Measurements from ENCODE around the gene AQP7. TPM values are rescaled to one million over a fixed set of nuclear protein-coding genes. Genes with fewer than 3 reads are reported as not detected.
"Not testable (repeated sequence)": the region's sequence is repeated elsewhere in the genome, so short reads cannot be mapped to it uniquely, and the experiment has no call there.

Gene AQP7
- total RNA-seq, 1 experiment from 2014 or later: not detected

DNA sequence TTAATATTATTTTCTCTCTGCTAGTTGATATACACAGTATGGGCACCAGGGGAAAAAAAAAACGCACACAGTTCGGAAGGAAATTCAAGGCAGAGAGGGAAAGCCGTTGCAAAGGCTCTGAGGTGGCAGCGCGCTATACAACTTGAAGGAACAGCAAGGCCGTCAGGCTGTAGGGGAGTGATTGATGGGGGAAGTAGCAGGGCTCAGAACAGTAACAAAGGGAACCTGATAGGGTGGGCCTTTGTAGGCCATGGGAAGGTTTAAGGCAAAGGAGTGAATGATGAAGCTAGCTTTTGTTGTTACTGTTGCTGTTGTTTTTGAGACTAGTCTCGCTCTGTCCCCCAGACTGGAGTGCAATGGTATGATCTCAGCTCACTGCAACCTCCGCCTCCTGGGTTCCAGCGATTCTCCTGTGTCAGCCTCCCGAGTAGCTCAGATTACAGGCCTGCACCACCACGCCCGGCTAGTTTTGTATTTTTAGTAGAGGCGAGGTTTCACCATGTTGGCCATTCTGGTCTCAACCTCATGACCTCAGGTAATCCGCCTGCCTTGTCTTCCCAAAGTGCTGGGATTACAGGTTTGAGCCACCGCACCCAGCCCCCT, 27.0 kb downstream of the AQP7 start:
- DNase-seq (ENCODE audit: low spot score): no peak

DNA sequence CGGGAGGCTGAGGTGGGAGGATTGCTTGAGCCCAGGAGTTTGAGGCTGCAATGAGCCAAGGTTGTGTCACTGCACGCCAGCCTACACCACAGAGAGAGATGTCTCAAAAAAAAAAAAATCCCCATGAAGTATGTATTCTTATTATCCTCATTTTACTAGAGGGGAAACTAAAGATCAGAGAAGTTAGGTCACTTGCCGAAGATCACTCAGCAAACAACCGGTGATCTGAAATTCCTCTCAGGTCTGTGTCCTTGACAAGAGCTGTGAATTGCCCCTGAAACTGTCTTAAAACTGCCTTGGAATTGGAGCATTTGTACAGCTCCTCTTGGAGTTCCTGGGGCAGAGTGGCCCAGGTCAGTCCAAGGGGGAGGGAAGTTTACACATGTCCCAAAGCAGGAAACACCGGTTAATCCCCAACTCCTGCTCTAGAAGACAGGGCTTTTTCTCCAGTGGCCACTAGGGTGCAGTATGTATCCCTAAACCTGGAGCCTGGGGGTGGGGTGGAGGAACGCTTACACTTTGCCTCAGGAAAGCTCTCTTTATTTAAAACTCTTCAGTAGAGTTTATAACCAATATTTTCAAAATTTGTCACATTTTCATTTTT, 27.6 kb downstream of the AQP7 start:
- DNase-seq (ENCODE audit: low spot score): peak; percentile 75

DNA sequence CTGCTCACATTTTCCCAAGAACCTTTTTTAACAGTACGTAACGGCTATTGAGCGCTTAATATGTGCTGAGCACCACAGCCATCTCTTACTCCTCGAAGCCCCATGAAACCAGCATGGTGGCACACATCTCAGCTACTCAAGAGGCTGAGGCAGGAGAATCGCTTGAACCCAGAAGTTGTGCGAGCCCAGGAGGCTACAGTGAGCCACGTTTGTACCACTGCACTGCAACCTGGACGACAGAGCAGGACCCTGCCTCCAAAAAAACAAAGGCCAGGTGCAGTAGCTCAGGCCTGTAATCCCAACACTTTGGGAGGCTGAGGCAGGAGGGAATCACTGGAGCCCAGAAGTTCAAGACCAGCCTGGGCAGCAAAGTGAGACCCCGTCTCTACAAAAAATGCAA, 28.2 kb downstream of the AQP7 start:
- DNase-seq (ENCODE audit: low spot score): no peak

DNA sequence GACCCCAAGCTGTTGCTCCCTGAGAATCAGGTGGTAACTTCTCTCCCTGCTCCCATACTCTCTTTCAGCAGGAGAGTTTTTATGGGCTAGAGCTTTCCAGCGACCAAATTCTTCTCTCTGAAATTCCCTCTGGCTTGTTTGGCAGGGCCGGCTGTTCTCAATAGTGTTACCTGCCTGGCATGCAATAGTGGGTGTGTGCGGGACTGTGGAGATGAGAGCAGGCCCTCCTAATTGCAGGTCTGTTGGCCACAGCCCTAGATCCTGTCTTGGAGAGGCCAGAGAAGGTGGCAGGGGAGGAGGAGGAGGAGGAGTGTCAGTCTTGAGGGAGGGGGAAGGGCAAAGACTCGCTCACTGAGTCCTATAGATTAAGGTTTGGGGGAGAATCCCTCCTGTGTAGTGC, 29.5 kb downstream of the AQP7 start:
- no peak for DNase-seq (ENCODE audit: low spot score)

DNA sequence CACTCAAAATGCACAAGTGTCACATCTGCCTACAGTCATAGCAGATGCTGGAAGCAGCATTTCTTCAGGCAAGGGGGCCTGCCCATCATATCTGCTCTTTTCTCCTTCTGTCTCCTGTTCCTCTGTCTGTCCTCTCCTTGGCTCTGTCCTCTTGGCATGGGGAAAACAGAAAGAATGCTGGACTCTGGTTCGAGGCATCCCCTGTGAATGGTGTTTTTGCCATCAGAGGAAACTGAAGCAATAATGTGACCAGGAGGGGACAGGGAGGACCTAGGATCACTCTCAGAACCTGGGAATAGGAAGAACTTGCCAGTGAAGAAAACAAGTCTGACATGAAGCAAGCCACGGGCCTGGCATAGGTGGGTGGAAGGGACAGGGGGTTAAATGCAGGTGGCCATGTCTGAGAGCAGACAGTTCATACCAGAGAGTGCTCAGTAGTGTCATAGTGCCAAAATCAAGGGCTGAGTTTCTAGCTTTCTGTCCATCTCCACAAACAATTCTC, 35.3 kb downstream of the AQP7 start:
- no peak for DNase-seq (ENCODE audit: low spot score)

DNA sequence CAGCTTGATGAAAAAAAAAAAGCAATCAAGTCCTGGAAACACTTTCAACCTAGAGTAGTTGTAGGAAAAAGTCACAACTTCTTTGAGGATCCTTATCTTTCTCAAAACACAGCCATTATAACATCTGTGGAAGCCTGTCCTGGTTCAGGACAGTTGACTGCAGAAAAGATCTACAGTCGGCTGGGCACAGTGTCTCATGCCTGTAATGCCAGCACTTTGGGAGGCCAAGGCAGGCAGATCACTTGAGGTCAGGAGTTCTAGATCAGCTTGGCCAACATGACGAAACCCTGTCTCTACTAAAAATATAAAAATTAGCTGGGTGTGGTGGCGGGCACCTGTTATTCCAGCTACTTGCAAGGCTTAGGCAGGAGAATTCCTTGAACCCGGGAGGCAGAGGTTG, 37.6 kb downstream of the AQP7 start:
- DNase-seq (ENCODE audit: low spot score): not testable (repeated sequence)

DNA sequence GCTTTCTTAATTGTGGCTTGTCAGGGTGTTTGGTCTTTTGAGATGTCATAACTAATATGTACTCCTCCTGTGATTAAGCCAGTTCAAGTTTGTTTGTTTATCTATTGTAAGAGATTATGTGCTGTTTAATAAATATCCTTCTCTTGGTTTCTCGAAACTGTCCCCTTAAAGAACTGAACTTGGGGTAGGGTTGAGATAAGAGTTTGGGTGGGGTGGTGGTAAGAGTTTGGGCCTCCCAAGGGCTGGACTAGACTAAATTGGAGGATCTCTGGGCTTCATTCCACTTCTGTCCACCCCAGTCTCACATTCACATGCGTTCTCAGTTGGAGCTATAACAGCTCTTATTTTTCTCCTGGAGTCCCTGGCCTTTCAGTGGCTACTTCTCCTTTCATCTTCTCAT, 38.2 kb downstream of the AQP7 start:
- DNase-seq (ENCODE audit: low spot score): no peak

DNA sequence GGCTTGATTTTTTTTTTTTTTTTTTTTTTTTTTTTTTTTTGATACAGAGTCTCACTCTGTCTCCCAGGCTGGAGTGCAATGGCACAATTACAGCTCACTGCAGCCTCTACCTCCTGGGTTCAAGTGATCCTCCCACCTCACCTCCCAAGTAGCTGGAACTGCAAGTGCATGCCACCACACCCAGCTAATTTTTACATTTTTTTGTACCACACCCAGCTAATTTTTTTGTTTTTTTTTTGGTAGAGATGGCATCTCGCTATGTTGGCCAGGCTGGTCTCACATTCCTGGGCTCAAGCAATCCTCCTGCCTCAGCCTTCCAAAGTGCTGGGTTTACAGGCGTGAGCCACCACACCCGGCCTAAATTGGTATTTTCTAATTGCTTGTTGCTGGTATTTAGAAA, 43.7 kb downstream of the AQP7 start:
- not testable (repeated sequence) for DNase-seq (ENCODE audit: low spot score)

DNA sequence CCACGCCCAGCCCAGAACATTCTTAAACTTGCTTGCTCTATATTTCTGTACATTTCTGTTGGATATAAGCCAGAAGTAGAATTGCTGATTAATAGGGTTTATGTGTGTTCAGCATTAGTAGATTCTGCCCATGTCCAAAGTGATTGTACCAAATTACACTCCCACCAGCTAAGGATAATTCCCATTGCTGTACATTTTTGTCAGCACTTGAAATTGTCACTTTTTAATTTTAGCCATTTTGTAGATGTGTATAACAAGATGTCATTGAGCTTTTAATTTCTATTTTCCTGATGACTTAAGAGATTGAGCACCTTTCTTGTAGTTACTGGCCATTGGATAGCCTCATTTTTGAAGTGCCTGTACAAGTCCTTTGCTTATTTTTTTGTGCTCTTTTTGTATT, 46.4 kb downstream of the AQP7 start:
- DNase-seq (ENCODE audit: low spot score): no peak

DNA sequence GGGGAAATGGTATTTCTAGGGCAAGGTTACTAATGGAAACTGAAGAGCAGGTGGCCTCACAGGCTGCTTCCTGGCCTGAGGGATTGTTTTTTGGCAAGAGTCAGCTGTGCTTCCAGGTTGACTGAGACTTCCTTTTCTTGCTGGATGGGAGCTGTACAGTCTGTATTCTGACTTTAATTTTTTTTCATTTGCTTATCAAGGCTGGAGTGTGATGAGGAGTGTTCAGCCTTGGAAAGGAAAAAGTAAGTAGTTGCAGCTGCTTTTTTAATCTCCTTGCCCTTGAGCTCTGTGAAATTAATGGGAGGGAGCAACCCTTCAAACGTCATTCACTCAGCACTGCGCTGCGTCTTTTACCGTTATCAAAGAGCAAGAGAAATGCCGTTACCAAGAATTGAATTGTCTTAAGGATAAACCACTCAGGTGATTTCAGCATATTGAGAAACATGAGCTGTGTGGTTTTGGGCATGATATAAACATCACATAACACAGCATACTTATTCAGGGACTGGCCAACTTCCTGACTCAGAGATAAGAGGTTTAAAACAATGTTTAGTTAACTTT, 47.6 kb downstream of the AQP7 start:
- DNase-seq (ENCODE audit: low spot score): peak; percentile 32

DNA sequence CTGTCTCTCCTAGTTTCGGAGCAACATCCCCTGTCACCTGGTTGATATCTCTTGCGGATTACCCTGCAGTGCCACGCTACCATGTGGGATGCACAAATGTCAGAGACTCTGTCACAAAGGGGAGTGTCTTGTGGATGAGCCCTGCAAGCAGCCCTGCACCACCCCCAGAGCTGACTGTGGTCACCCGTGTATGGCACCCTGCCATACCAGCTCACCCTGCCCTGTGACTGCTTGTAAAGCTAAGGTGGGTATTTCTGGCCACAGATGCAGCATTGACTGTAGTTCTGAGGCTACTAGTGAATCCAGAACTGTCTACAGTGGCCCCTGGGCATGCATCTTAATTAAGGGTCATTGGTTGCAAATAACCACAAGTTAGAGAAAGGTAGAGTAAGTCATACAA, 50.8 kb downstream of the AQP7 start:
- DNase-seq (ENCODE audit: low spot score): no peak

DNA sequence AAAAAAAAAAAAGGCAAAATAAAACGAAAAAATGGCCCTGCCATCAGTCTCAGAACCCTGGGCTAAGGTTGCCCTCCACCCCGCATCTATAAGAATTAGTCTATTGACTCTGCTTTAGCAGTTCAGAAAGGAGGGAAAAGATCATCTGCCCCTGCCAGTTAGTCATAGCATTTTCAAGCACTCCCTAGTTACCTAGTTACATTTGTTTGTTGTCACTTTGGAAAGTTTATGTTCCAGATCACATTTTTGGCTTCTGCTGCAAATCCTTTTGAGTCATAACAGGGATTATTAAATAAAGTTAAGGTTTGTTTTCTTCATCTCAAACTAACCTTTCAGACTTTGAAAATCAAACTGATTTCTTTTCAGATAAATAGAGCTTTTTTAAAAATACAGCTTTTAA, 52.1 kb downstream of the AQP7 start:
- DNase-seq (ENCODE audit: low spot score): peak; percentile 41

DNA sequence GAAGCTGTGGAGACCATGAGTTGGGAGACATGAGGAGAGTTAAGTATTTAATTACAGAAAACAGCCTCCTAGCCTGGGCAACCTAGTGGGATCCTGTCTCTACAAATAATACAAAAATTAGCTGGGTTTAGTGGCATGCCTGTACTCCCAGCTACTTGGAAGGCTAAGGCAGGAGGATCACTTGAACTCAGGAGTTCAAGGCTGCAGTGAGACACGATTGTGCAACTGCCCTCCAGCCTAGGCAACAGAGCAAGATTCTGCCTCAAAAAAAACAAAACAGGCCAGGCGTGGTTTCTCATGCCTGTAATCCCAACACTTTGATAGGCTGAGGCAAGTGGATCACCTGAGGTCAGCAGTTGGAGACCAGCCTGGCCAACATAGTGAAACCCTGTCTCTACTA, 52.6 kb downstream of the AQP7 start:
- no peak for DNase-seq (ENCODE audit: low spot score)

DNA sequence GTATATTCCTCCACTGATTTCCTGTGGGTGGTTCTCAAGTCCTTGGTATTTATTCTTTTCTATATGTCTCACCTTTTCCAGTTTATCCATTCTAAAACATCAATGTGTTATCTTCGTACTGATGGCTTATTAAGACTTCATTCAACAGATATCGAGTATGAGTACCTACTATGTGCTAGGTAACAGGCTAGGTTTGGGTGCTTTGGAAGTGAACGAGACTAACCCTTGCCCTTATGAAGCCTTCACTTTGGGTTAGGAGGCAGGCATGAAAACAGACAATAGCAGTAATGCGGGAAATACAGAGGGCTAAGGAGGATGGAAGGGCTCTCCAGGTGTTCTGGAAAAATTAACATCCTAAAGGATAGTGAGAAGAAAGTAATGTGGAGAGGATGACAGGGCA, 53.4 kb downstream of the AQP7 start:
- DNase-seq (ENCODE audit: low spot score): no peak

DNA sequence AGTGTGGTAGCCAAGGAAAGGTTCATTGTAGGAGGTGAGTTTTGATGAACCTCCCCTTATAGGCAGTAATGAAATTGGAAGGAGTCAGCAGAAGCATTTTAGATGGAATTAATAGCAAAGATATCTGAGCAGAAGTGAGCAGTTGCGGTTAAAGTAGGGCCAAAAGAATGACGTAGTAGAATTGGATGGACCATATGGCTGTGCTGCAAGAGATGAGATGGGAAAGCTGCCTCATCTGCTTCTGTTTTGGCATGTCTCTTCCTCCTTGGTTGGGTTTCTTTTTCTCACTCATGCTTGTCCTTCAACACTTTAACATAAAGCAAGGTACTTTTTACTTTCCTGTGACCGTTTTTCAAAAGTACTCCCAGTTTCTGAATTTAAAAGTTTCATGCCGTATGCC, 55.8 kb downstream of the AQP7 start:
- DNase-seq (ENCODE audit: low spot score): no peak

DNA sequence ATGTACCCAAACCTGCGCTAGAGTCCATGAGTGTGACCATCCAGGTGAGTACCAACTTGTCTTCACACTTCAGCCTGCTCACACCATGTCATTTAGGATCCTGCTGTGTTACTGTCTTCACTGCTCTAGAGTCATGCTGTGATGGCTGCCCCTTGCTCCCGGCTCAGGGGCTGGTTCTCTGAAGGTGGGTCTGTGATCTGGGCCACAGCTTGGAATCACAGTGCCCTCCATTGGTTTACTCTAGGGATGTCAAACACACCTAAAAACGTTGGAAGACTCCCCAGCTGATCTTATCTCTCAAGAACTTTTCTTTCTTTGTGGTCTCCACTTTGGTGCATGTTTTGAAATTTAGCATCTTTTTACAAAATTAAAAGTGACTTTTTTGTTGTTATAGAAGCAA, 58.2 kb downstream of the AQP7 start:
- no peak for DNase-seq (ENCODE audit: low spot score)

DNA sequence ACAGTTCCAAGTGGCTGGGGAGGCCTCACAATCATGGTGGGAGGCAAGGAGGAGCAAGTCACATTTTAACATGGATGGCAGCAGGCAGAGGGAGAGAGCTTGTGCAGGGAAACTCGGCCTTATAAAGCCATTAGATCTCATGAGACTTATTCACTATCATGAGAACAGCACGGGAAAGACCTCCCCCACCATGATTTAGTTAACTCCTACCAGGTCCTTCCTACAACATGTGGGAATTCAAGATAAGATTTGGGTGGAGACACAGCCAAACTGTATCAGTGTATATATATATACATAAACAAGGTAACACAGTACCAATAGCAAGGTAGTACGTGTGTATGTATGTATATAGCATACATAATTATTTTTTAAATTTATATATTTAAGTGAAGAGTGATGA, 61.2 kb downstream of the AQP7 start:
- no peak for DNase-seq (ENCODE audit: low spot score)

DNA sequence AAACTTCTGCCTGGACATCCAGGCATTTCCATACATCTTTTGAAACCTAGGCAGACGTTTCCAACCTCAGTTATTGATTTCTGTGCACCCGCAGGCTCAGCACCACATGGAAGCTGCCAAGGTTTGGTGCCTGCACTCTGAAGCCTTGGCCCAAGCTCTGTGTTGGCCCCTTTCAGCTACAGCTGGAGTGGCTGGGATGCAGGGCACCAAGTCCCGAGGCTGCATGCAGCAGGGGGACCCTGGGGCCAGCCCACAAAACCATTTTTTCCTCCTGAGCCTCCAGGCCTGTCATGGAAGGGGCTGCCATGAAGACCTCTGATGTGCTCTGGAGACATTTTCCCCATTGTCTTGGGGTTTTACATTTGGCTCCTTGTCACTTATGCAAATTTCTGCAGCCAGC, 62.2 kb downstream of the AQP7 start:
- no peak for DNase-seq (ENCODE audit: low spot score)

Other genes starting within 250 kb of the AQP7 start
- 15.2 and 19.8 TPM in 2 replicates for gene B4GALT1, start 235.2 kb downstream of the AQP7 start, total RNA-seq (2014; rRNA removed; shearing (Covaris generic))
- gene SPINK4, start 162.4 kb downstream of the AQP7 start, total RNA-seq (2014; rRNA removed; shearing (Covaris generic)): not detected in 2 replicates
- gene BAG1, start 137.9 kb downstream of the AQP7 start, total RNA-seq (2014; rRNA removed; shearing (Covaris generic)): 29.5 and 30.7 TPM in 2 replicates
- gene CHMP5, start 137.5 kb downstream of the AQP7 start, total RNA-seq (2014; rRNA removed; shearing (Covaris generic)): 137 and 153 TPM in 2 replicates
- gene NFX1, start 112.1 kb downstream of the AQP7 start, total RNA-seq (2014; rRNA removed; shearing (Covaris generic)): 16.3 and 21.7 TPM in 2 replicates
- gene AQP3, start 45.0 kb upstream of the AQP7 start, total RNA-seq (2014; rRNA removed; shearing (Covaris generic)): 0.79 and 2.2 TPM in 2 replicates
- 27.0 and 28.1 TPM in 2 replicates for gene NOL6, start 71.4 kb upstream of the AQP7 start, total RNA-seq (2014; rRNA removed; shearing (Covaris generic))
- gene ANKRD18B, start 121.7 kb upstream of the AQP7 start, total RNA-seq (2014; rRNA removed; shearing (Covaris generic)): 10.6 and 12.6 TPM in 2 replicates

All from A172 (cell line).